HG02610 (cell line): Measurements from ENCODE around the gene P2RX3.

ENCODE experiments used
- ATAC-seq: cut with Tn5 transposase; IDR thresholded peaks from one replicate; pipeline ENCODE4 v1.9.1; 2021; ENCODE audit warnings: mild to moderate bottlenecking, moderate library complexity; ENCODE audit not compliant: unreplicated experiment

The P2RX3 gene

GRCh38 chr11:57414612-57415212, 76.6 kb downstream of the P2RX3 start:
- ATAC-seq = peak; percentile 64

GRCh38 chr11:57416436-57416835, 78.3 kb downstream of the P2RX3 start:
- no peak for ATAC-seq

GRCh38 chr11:57417056-57417455, 78.9 kb downstream of the P2RX3 start:
- ATAC-seq = no peak

GRCh38 chr11:57418131-57418530, 80.0 kb downstream of the P2RX3 start:
- no peak for ATAC-seq

GRCh38 chr11:57419146-57419545, 81.0 kb downstream of the P2RX3 start:
- ATAC-seq = no peak

- no peak for ATAC-seq
Observed at GRCh38 chr11:57421066-57421465, 82.9 kb downstream of the P2RX3 start.

- ATAC-seq = no peak
Observed at GRCh38 chr11:57421805-57422204, 83.7 kb downstream of the P2RX3 start.
